Measurements from ENCODE around the gene POU5F1.
"Not testable (repeated sequence)": the region's sequence is repeated elsewhere in the genome, so short reads cannot be mapped to it uniquely, and the experiment has no call there.

POU5F1 gene

GRCh38 chr6:31165064-31165832 is 5.2 kb downstream of the POU5F1 start:
- DNase-seq = not testable (repeated sequence)

DNA sequence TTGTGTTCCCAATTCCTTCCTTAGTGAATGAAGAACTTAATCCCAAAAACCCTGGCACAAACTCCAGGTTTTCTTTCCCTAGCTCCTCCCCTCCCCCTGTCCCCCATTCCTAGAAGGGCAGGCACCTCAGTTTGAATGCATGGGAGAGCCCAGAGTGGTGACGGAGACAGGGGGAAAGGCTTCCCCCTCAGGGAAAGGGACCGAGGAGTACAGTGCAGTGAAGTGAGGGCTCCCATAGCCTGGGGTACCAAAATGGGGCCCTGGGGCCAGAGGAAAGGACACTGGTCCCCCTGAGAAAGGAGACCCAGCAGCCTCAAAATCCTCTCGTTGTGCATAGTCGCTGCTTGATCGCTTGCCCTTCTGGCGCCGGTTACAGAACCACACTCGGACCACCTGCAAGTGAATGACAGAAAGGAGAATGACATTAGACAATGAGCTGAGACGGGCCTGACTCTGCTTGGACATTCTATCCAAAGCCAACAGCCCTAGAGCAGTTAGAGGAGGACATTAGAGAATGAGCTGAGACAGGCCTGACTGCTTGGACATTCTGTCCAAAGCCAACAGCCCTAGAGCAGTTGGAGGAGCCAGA is 5.9 kb downstream of the POU5F1 start:
- not testable (repeated sequence) for DNase-seq

- DNase-seq = no peak
Observed at GRCh38 chr6:31163922-31164321, 6.6 kb downstream of the POU5F1 start.

DNA sequence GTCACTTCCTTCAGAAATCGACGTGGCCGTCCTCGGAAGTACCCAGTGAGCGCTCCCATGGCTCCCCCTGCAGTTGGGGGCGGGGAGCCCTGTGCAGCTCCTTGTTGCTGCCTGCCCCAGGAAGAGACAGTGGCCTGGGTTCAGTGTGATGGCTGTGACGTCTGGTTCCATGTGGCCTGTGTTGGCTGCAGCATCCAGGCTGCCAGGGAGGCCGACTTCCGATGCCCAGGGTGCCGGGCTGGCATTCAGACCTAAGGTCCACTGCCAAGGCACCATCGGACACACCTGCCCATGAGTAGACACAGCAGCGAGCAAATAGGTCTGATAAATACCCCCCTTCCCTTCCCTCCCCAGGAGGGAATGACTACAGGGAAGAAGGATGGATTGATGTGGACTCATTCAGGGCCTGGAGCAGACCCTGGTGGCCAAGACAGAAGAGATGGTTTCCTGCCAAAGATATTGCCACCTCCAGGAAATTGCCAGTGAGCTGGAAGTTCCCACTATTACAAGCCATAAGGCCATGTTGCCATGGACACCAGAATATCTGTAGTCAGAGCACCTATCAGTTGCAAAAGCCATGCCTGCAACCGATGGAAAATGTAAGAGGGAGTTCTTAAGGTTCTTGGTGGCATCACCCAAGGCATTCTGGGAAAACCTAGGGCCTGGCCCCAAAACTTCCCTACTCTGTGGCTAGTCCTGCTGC is 7.9 kb downstream of the POU5F1 start:
- DNase-seq = no peak

DNA sequence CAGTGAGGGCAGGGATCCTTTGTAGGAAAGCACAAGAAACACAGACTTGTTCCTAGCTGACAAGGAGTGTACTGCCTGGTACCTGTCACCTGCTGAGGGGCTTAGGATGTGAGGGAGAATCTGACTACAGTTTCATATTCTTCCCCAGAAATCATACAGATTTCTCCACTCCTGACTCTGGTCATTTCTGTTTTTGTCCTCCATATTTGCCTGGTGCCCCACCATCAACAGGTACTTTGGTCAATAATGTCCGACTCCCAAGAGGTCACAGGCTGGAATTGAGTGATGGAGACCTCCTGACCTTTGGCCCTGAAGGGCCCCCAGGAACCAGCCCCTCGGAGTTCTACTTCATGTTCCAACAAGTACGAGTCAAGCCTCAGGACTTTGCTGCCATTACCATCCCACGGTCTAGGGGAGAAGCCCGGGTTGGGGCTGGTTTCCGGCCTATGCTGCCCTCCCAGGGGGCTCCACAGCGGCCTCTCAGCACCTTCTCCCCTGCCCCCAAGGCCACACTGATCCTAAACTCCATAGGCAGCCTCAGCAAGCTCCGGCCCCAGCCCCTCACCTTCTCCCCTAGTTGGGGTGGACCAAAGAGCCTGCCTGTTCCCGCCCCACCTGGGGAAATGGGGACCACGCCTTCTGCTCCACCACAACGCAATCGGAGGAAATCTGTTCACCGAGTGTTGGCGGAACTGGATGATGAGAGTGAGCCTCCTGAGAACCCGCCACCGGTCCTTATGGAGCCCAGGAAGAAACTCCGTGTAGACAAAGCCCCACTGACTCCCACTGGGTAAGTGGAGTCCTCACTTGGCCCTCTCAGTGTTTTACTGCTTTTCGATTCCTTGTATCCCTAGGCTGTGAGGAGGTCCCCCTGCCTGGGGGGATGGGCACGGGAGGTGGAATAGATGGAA is 9.0 kb downstream of the POU5F1 start:
- DNase-seq = no peak

DNA sequence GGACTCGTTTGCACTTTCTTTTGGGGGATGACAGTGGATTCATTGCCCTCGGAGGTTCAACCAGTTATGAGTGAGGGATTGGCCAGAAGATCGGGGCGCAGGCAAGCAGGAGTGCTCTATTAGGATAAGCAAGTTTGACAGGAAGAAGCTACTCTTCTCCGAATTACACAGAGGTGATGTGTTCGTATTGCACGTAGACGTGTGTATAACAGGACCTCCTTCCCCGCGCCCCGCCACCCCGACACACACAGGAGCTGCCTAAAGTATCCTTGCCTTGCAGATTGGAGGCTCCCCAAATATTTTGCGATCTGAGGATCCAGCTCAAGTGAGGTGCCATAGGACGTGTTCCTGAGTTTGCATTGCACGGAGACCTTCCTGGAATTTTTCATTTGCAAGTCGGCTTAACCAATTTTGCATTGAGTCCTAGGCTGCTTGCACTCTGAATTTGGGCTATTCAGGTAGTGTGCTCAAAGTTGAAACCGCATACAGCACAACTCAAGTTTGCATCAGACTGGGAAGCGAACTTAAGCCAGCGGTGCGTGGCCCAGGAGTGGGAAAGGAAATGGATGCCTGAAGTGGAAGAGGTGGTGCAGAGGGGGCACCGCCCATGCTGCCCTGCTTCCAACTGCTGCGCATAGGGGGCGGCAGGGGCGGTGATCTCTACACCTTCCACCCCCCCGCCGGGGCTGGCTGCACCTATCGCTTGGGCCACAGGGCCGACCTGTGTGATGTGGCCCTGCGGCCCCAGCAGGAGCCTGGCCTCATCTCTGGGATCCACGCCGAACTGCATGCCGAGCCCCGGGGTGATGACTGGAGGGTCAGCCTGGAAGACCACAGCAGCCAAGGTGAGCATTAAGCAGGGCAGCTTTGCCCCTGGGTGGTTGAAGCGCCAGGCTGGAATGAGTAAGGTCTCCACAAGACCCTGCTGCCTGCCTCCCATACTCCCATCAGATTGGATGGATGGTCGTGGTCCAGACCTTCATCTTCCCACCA is 11.3 kb downstream of the POU5F1 start:
- DNase-seq = peak in 1 of 2 donors; percentile 26

- peak; percentile 99 for DNase-seq
Observed at GRCh38 chr6:31158140-31158862, 12.2 kb downstream of the POU5F1 start, which contains the start of gene TCF19. Gene TCF19, plus strand, starts transcription at chr6:31158589. Its CDS starts 881 bp downstream, at chr6:31159470.

- no peak for DNase-seq
Observed at GRCh38 chr6:31157513-31158139, 12.9 kb downstream of the POU5F1 start, which contains the start of gene CCHCR1. Gene CCHCR1, minus strand, starts transcription at chr6:31157802. Its CDS starts 202 bp downstream, at chr6:31157600.

DNA sequence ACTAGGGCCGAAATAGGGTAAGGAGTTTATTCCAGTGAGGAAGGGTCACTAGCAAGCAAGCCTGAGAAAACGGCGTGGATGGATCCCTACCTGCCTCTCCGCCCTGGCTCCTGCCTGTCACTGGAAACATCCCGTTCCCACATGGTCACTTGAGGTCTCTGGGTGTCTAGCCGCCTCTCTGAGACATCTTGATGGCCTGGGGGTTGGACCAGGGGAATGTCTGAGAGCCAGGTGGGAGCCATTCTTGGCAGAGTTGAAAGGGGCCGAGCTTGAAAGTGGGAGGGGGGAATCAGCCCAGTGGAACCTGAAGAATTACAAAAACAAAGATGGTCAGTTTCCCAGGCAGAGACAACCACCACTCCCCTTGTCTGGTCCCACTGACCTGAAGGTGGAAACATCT is 13.8 kb downstream of the POU5F1 start:
- DNase-seq = no peak

DNA sequence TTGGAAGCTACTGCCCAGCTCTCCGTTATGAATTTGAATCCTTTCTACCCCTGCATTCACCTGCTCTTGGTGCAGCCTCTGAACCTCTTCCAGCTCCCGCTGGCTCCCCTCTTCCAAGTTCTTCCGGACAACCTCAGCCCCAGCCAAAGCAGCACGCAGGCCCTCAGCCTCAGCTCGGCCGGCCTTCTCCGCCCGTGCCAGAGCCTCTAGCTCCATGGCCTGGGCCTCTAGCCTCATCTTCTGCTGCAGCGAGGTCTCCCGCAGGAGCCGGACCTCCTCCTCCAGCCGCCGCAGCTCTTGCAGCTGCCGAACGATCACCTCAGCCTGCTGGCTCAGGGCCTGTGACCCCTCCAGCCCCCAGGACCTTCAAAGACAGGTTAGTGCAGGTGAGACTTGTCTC is 16.0 kb downstream of the POU5F1 start:
- no peak for DNase-seq

- no peak for DNase-seq
Observed at GRCh38 chr6:31152781-31153180, 17.7 kb downstream of the POU5F1 start.

- DNase-seq = no peak
Observed at GRCh38 chr6:31149827-31150447, 20.5 kb downstream of the POU5F1 start.

DNA sequence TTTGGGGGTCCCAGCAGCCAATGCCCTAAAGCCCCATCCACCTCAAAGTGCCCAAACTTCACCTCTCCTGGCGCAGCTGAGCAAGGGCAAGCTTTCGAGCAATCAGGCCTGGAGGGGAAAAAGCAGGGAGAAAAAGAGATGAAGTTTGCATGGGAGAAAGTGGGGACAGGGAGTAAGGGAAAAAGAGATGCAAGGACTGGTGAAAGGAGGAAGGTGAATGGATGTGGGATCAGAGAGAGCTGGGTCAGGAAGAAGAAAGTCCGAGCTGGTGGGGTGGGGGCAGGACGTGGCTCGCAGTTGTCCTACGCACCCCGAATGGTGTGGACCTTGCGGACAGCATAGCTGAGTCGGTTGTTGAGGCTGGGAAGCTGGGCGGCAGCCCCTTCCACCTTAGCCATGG is 25.1 kb downstream of the POU5F1 start:
- DNase-seq = no peak

DNA sequence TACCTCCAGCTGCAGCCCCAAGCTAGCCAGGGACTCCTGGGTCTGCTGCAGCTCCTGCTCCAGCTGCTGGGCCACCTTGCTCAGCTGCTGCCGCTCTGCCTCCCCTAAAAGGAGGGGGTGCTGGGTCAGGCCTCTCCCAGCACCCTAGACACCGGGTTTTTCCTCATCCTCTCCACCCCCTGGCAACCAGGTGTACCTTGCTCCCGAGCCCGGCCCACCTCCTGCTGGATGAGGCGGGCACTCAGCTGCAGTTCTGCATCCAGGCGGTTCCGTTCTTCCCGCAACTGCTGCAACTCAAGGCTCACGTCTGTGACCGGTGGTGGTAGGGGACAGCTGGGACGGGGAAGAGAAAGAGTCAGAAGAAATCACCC is 25.5 kb downstream of the POU5F1 start:
- DNase-seq = no peak

DNA sequence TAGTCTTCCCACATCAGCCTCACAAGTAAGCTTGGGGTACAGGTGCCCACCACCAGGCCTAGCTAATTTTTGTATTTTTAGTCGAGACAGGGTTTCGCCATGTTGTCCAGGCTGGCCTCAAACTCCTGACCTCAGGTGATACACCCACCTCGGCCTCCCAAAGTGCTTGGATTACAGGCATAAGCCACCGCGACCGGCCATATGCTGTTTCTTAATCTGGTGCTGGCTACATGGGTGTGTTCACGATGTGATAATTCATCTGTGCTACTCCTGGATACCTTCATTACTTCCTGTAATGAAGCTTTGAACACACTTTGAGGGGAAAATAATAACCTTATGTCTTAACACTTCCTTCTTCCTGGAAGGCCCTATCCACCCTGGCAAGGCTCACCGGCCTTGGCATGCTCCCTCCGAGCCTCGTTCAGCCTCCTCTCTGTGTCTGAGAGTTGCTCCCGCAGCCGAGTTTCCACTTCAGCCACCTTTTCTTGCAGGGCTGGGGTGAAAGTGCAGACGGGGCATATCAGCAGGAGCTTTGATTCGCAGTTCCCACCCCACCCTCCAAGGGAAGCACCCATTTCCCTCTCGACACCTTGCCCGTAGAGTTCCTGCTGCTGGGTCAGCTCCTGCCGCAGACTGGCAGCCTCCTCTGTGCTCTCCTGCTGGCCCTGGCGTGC is 26.0 kb downstream of the POU5F1 start:
- no peak for DNase-seq

- no peak for DNase-seq
Observed at GRCh38 chr6:31143148-31143547, 27.3 kb downstream of the POU5F1 start.

DNA sequence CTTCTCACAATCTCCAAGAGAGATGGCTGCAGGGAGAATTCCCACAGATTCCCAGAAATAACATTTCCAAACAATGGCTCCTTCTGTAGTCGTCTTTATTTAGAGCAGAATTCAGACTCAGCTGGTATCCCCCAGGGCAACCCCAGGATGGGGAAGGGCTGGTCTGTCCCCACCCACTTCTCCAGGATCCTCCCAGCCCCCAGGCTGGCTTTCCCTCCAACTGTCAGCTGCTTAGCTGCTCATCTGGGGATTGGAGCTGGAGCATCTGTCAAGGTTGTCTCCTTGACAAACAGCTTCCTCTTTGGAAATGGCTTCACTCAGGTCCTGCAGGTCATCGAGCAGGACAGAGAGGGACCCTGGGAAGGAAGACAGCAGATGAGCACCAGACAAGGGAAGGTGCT is 28.1 kb downstream of the POU5F1 start:
- no peak for DNase-seq

DNA sequence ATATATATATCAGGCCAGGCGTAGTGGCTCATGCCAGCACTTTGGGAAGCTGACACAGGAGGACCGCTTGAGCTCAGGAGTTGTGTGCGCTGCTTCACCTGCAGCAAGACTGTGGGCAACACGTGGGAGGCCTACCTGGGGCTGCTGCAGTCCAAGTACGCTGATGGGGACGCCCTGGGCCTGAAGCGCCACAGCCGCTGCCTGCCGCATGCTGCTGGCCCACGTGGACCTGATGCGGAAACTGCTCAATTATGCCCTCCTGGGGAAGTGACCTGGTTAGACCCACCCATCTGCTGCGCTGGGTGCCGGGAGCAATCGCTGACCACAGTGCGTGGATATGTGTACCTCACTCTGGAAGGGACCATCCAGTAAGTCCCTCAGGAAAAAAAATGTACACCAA is 29.8 kb downstream of the POU5F1 start:
- DNase-seq = no peak

- DNase-seq = no peak
Observed at GRCh38 chr6:31139599-31139998, 30.9 kb downstream of the POU5F1 start.
